Esophagus muscularis mucosa (tissue), 4 donors: ENCODE data around the gene UBASH3B. TPM values are rescaled to one million over a fixed set of nuclear protein-coding genes. Genes with fewer than 3 reads are reported as not detected.

Source experiments
- DNase-seq: peaks from one replicate; pipeline ENCODE4 v3.0.0-alpha.2; 2017; ENCODE audit errors: extremely low spot score
- H3K27ac ChIP-seq, 4 donors: fragments of 200-600 bp; sonication (generic); replicated peaks in 1 of 4; 1 replicate in 3 of 4; 2 replicates in 1 of 4; pipeline ENCODE4 v1.5.1; 2016 to 2019; ENCODE audit warnings: mild to moderate bottlenecking in 1 of 4
- H3K27me3 ChIP-seq, 4 donors: fragments of 200-600 bp; sonication (generic); one replicate each; pipeline versions ENCODE4 v1.5.1 to v1.6.0; 2016 to 2019
- H3K36me3 ChIP-seq, 4 donors: fragments of 200-600 bp; sonication (generic); one replicate each; pipeline ENCODE4 v1.5.1; 2016 to 2019
- H3K4me1 ChIP-seq, 4 donors: fragments of 200-600 bp; sonication (generic); one replicate each; pipeline ENCODE4 v1.5.1; 2016 to 2019
- H3K4me3 ChIP-seq, 4 donors: fragments of 200-600 bp; sonication (generic); 1 replicate in 2 of 4; 2 replicates in 2 of 4; pipeline ENCODE4 v1.5.1; 2016 to 2019; ENCODE audit warnings: mild to moderate bottlenecking in 4 of 4, moderate library complexity in 1 of 4
- H3K9me3 ChIP-seq, 4 donors: fragments of 200-600 bp; sonication (generic); 1 replicate in 3 of 4; 2 replicates in 1 of 4; pipeline ENCODE4 v1.5.1; 2016 to 2019
- EP300 ChIP-seq: sonication (generic); formaldehyde crosslinking; IDR thresholded peaks from one replicate; pipeline ENCODE4 v1.6.1; 2017; ENCODE audit warnings: antibody characterized with exemption
- POLR2A ChIP-seq: fragments of 450-650 bp; IDR thresholded peaks from one replicate; pipeline ENCODE4 v1.6.1; 2017; ENCODE audit warnings: antibody characterized with exemption, moderate library complexity, mild to moderate bottlenecking, low read depth
- POLR2AphosphoS5 ChIP-seq, 2 donors: sonication (generic); formaldehyde crosslinking; IDR thresholded peaks; one replicate each; pipeline ENCODE4 v1.6.1; 2017; ENCODE audit warnings: antibody characterized with exemption in 2 of 2
- WGBS: methylation state at CpG from one replicate; pipeline ENCODE4 v1.1.5; 2018; 5-methylcytosine and 5-hydroxymethylcytosine counted together
- intact Hi-C: fragments of 100-400 bp; cut with DNase I; formaldehyde crosslinking; loops from one replicate; pipeline ENCODE4 v1.15.1; 2023
- total RNA-seq, 4 donors: library from RNA; depleted of rRNA; stranded (reverse); fragments of >200 nt; gene quantifications; one replicate each; pipeline versions ENCODE4 v1.1.0 to v1.2.1, GENCODE V29; 2016
- TF ChIP-seq, protein P1 (sequence below), 3 experiments: fragments of 200-600 bp in 2 of 3; fragments of 450-650 bp in 1 of 3; sonication (generic) in 2 of 3; IDR thresholded peaks; one replicate each; pipeline ENCODE4 v1.5.1; 2017 to 2019; ENCODE audit warnings: antibody characterized with exemption in 3 of 3, mild to moderate bottlenecking in 2 of 3, moderate library complexity in 1 of 3

The UBASH3B gene
- total RNA-seq, 4 donors from 2014 or later: 0.42 to 6.8 (median 1.7) TPM

- H3K4me3 ChIP-seq: no peak overlapping the region
These were observed 136.3 kb downstream of the UBASH3B start for GRCh38 chr11:122791836-122792235.

DNA sequence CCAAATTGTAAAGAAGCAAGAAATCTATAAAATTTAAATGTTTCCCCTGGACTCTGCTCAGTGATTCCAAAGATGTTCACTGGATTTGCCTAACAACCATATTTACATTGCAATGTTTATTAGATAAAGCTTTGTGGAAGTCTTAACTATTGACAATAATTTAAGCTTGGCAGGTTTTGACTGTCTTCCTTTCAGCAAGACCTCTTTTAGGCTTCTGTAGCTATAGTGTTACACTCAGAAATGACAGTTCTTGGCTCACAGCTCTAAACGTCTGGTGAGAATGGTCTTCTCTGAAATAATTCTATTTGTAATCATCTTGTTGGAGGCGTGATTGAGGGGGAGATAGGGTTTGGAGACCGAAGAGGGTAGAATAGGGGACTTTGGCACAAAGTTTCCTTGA lies 138.0 kb downstream of the UBASH3B start:
- TF ChIP-seq, protein P1, sequence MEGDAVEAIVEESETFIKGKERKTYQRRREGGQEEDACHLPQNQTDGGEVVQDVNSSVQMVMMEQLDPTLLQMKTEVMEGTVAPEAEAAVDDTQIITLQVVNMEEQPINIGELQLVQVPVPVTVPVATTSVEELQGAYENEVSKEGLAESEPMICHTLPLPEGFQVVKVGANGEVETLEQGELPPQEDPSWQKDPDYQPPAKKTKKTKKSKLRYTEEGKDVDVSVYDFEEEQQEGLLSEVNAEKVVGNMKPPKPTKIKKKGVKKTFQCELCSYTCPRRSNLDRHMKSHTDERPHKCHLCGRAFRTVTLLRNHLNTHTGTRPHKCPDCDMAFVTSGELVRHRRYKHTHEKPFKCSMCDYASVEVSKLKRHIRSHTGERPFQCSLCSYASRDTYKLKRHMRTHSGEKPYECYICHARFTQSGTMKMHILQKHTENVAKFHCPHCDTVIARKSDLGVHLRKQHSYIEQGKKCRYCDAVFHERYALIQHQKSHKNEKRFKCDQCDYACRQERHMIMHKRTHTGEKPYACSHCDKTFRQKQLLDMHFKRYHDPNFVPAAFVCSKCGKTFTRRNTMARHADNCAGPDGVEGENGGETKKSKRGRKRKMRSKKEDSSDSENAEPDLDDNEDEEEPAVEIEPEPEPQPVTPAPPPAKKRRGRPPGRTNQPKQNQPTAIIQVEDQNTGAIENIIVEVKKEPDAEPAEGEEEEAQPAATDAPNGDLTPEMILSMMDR (IDR thresholded peaks at IDR 0.05): no peak
- TF ChIP-seq EP300 (no peak), POLR2AphosphoS5 (IDR thresholded peaks at IDR 0.05) (no peak), POLR2A (no peak)
- no peaks in the 10 kb centered on the region for H3K4me1 ChIP-seq
- intact Hi-C loops: no loop called here
- peaks cover 0 to 18% (median 8%) of the 10 kb centered on the region in 4 donors for H3K36me3 ChIP-seq
- H3K9me3 ChIP-seq: no peaks in the 10 kb centered on the region
- DNase-seq: no peak
- no peaks in the 10 kb centered on the region for H3K27me3 ChIP-seq
- H3K4me3 ChIP-seq: no peak overlapping the region
- WGBS: 48% methylated on average over 3 of the region's 3 CpGs
- no peak overlapping the region for H3K27ac ChIP-seq

More at GRCh38 chr11:122791836-122792235, 136.3 kb downstream of the UBASH3B start:
- Histone ChIP-seq H3K36me3 (peaks cover 0 to 11% (median 4%) of the 10 kb centered on the region in 4 donors), H3K4me1 (no peaks in the 10 kb centered on the region), H3K27ac (no peak overlapping the region), H3K9me3 (no peaks in the 10 kb centered on the region), H3K27me3 (no peaks in the 10 kb centered on the region)
- intact Hi-C loops: no loop called here
- no peak for DNase-seq
- 87% methylated on average over 8 of the region's 8 CpGs for WGBS
- no peak for TF ChIP-seq POLR2AphosphoS5 (IDR thresholded peaks at IDR 0.05)
- TF ChIP-seq EP300: no peak
- TF ChIP-seq, protein P1 (IDR thresholded peaks at IDR 0.05): no peak
- TF ChIP-seq POLR2A: no peak

- TF ChIP-seq, protein P1 (IDR thresholded peaks at IDR 0.05): no peak
- TF ChIP-seq EP300: no peak
- no peak for TF ChIP-seq POLR2AphosphoS5 (IDR thresholded peaks at IDR 0.05)
- TF ChIP-seq POLR2A: no peak
- H3K27ac ChIP-seq: no peak overlapping the region
- WGBS: 85% methylated on average over 5 of the region's 5 CpGs
- no peak for DNase-seq
- peaks cover 0 to 16% (median 4%) of the 10 kb centered on the region in 4 donors for H3K36me3 ChIP-seq
- H3K9me3 ChIP-seq: no peaks in the 10 kb centered on the region
- peaks cover 0 to 4% (median 2%) of the 10 kb centered on the region in 4 donors for H3K4me1 ChIP-seq
- no peak overlapping the region for H3K4me3 ChIP-seq
- intact Hi-C loops: loop anchor here (5.0 kb wide), 1 partner anchor 57 kb away; no protein-coding TSS in a partner anchor
- H3K27me3 ChIP-seq: no peaks in the 10 kb centered on the region
These were observed 139.8 kb downstream of the UBASH3B start for GRCh38 chr11:122795307-122795706.

DNA sequence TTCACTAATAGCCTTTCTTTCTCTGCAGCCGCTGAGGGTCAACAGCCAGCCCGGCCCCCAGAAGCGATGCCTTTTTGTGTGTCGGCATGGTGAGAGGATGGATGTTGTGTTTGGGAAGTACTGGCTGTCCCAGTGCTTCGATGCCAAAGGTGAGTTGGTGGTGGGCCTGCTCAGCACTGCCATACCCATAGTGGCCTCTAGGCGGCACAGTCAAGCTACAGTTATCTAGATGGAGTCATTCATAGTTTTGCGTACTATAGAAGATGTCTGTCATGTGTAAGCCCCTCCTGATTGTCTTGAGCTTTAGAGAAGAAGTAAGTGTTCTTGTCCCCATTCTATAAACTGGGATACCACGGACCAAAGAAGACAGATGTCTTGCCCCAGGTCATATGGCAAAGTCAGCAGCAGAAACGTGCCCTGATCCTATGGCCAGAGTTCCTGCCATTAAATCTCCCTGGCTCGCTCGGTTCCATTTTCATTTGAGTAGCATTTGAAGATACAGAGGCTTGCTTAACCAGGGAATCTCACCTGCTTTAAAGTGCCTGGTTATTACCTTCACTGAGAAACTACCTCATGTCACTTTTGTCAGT lies 140.7 kb downstream of the UBASH3B start:
- Histone ChIP-seq H3K27me3 (no peaks in the 10 kb centered on the region), H3K4me3 (no peak overlapping the region), H3K36me3 (peaks cover 0 to 22% (median 4%) of the 10 kb centered on the region in 4 donors), H3K9me3 (no peaks in the 10 kb centered on the region), H3K4me1 (peaks cover 0 to 4% (median 2%) of the 10 kb centered on the region in 4 donors), H3K27ac (no peak overlapping the region)
- TF ChIP-seq, protein P1 (IDR thresholded peaks at IDR 0.05): peak; percentile 50 to 75 (median 52)
- no peak for TF ChIP-seq POLR2AphosphoS5 (IDR thresholded peaks at IDR 0.05)
- no peak for TF ChIP-seq POLR2A
- TF ChIP-seq EP300: no peak
- no peak for DNase-seq
- intact Hi-C loops: loop anchor here (5.0 kb wide), 1 partner anchor 56 kb away; no protein-coding TSS in a partner anchor
- 81% methylated on average over 11 of the region's 11 CpGs for WGBS

DNA sequence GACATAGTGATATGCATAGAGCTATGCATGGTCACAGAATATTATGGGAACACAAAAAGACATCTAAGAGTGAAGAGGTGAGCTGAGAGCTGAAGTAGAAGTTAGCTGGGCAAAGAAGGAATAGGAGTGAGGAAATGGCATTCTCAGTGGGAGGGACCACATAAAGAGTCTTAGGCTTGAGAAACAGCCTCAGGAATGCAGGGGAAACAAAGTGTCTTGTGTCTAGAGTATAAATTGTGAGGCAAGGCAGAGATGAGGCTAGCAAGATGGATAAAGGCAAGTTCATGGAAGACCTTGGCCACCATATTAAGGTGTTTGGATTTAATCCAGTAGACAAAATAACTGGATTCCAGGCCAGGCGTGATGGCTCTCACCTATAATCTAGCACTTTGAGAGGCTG lies 142.1 kb downstream of the UBASH3B start:
- intact Hi-C loops: loop anchor here (5.0 kb wide), 1 partner anchor 55 kb away; no protein-coding TSS in a partner anchor
- 88% methylated on average over 1 of the region's 1 CpG for WGBS

More for the DNA sequence above, 142.1 kb downstream of the UBASH3B start:
- Histone ChIP-seq H3K27ac (no peak overlapping the region), H3K4me1 (peaks cover 0 to 4% (median 2%) of the 10 kb centered on the region in 4 donors), H3K27me3 (no peaks in the 10 kb centered on the region), H3K4me3 (no peak overlapping the region), H3K9me3 (no peaks in the 10 kb centered on the region), H3K36me3 (peaks cover 0 to 28% (median 4%) of the 10 kb centered on the region in 4 donors)
- no peak for DNase-seq
- TF ChIP-seq POLR2A: no peak
- TF ChIP-seq, protein P1 (IDR thresholded peaks at IDR 0.05): no peak
- no peak for TF ChIP-seq EP300
- no peak for TF ChIP-seq POLR2AphosphoS5 (IDR thresholded peaks at IDR 0.05)
